ENCODE data around the gene MPHOSPH6.
A peak's percentile ranks its signal among the peaks of the same experiment; 100 is the strongest.
"Not testable (repeated sequence)": the region's sequence is repeated elsewhere in the genome, so short reads cannot be mapped to it uniquely, and the experiment has no call there.

The MPHOSPH6 gene, protein sequence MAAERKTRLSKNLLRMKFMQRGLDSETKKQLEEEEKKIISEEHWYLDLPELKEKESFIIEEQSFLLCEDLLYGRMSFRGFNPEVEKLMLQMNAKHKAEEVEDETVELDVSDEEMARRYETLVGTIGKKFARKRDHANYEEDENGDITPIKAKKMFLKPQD

DNA sequence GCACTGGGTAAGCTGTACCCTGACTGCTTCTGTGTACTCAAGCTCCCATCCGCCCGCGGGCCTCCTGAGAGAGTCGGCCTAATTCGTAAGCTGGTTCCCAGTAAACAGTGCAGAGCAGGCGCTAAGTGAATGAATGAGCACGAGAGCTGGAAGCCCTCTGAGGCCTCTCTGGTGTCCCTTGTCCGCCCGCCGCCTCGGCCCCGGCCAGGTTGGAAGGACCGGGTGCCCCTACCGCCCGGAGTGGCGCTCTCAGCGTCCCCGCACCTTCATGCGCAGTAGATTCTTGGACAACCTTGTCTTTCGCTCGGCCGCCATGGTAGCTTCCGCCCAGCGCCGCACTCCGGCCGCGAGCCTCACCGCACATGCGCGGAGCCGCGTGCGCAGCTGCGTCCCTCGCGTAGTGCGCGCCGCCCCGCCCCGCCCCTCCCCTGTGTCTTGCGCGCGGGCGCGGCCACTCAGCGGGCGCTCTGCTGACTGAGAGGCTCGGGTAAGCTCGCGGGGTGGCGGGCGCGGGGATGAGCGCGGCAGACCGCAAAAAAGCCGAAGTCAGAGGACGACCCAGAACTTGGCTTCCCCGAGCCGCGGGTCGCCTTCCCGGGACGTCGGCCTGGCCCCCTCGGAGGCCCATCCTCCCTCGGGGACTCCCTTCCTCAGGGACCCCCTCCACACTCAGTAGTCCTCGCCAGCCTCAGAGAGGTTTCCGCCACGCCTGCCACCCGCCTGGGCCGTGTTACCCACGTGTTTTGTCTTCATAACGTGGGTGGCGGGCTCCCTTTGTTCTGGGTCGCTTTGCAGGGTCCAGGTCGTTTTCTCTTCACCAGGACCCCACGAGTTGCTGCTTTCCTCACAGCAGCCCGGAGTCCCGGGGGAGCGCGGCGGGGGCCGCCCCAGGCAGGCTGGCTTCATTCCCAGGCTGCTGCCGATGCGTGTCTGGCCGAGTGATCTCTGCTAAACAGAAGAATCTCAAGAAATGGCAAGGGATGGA lies at the start of gene MPHOSPH6:
Gene MPHOSPH6, minus strand, starts transcription at position 364 of the 985 bp plus-strand sequence. Its CDS starts 49 bp downstream, at position 315.
- peak; percentile 76 to 79 for DNase-seq (ENCODE audit: low read depth in 2 of 2)

DNA sequence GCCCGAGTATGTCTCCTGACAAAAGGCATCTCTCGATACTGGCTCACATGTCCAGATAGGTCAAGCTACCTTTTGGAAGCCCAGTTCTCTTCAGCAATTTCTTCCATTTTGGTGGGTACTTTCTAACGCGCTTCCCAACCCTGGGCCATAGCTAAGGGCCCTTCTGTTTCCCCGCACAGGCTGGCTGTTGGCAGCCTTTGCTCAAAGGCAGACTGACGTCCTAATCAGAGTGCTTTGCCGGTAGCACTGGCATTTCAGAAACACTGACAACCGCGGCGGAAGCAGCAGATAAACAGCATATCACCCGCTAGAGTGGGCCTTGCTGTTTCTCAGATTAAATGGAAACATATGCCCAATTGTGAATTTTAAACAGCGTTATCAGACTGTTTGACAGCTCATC lies 49.3 kb upstream of the MPHOSPH6 start:
- no peak for DNase-seq (ENCODE audit: low read depth in 2 of 2)

DNA sequence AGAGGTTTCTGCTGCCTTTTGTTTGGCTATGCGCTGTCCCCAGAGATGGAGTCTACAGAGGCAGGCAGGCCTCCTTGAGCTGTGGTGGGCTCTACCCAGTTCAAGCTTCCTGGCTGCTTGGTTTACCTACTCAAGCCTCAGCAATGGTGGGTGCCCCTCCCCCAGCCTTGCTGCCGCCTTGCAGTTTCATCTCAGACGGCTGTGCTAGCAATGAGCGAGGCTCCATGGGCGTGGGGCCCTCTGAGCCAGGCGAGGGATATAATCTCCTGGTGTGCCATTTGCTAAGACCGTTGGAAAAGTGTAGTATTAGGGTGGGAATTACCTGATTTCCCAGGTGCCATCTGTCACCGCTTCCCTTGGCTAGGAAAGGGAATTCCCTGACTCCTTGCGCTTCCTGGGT lies 39.3 kb upstream of the MPHOSPH6 start:
- DNase-seq (ENCODE audit: low read depth in 2 of 2): not testable (repeated sequence)

DNA sequence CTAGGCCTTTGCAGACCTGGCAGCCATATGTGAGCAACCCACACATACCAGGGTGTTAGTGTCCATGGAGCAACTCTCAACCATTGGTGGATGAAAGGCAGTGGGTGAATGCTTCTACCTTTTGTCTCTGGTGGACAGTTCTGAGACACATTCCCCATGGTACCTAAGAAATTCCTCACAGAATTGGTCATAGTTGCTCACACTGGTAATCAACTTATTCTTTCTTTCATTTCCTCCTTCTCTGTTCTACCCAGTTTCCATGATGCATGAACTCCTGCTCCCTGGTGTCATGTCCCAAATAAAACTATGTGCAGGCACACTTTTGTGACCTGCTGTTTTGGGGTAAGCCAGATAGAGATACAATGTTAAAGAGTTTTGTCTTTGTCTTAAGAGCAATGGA lies 33.2 kb upstream of the MPHOSPH6 start:
- no peak for DNase-seq (ENCODE audit: low read depth in 2 of 2)

DNA sequence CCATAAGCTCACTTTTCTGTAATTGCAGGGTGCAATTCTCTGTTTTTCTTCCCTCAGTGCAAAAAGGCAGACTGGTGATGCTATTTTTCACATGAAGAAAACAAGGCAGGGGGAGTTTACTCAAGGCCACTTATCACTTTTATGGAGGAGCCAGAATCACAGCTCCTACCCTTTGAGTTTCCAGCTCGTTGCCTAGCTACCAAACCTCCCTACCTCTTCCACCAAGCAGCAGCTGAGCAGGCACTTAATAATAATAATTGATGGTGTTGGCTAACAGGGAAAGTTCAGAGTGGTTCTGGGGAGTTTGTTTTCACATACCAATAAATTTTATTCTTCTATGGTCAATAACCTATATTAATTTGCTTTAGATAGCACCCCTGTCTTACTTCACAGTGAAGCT lies 31.9 kb upstream of the MPHOSPH6 start:
- no peak for DNase-seq (ENCODE audit: low read depth in 2 of 2)

DNA sequence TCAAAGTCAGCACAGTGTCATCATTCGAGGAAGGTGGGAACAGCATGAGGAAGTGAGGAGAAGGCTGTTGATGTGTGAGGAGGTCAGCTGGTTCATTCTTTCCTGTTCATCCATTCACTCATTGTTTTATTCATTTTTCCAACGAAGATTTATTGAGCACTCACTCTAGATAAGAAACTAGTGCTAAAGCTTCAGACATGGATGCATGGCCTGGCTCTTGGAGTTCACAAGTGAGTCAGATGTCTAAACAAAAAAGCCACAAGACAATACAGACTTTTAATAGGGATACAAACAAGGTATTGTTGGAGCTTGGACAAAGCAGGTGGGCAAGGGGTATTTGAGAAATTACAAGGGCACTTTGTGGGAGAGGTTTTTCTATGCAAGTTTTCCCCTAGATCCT lies 31.3 kb upstream of the MPHOSPH6 start:
- no peak for DNase-seq (ENCODE audit: low read depth in 2 of 2)

DNA sequence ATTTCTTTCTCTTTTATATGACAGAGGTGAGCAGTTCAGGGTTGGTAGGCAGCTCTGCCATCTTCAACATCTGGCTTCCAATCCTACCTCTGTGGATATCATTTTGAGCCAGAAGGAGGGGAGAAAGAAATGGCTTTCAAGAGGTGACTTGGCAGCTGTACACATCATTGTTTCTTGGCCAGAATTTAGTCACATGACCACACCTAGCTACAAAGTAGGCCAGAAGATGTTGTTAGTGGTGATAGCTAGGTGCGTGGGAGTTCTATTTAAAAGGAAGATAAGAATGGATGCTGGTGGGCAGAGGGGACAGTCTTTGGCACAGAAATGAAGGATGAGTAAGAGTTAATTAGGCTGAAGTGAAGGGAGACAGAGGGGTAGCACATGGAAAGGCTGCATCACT lies 29.2 kb upstream of the MPHOSPH6 start:
- DNase-seq (ENCODE audit: low read depth in 2 of 2): no peak

DNA sequence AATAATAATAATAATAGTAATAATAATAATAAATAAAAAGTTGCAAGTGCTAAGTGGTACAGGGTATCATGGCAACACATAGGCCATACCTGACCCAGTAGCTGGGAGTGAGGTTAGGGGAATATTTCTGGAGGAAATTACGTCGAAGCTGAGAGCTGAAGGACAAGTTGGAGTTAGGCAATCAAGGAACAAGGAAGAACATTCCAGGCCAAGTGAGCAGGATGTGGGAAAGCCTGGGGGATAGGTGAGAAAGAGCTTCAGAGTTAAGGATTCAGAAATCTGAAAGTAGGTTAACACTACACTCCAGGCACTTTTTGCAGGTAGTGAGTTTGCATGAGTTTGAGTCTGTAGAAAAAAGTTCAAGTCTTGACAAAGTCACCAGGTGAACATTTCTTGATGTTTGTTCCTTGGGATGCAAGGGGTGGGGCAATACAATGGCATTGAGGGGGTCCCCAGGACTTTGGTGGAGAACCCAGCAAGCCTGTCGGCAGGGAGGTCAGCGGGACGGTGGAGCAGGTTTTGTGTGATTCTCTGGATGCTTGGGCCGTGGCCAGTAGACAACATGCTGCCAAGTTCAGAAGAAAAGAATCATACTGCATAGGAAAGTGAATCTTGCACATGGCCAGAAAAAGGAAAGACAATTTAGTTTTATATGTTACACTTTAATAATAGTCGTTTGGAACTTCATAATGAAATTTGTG lies 27.7 kb upstream of the MPHOSPH6 start:
- no peak for DNase-seq (ENCODE audit: low read depth in 2 of 2)

DNA sequence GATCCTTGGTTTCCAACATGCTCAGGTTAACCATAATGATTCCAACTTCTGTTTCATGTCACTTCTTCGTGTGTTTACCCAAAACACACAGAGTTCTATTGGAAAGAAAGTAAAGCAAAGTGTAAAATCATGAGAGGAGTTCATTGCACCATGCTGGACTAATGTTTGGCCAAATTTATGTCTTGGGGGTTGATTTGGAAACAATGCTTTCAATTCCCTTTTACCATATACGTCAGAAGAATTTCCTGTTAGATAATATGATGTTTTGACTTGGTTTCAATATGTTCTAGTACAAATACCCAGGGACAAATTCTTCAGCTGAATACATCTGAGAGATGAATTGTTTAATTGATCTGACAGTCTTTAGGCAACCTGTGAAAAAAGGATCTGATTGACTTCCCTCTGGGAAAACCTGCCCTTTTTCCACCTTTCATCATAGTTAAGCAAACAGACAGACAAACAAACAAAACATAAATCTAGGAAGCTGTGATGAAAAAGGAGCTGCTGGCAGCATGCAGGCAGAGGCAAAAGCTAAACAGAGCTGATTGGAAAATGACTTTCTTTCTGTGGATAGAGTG lies 26.0 kb upstream of the MPHOSPH6 start:
- no peak for DNase-seq (ENCODE audit: low read depth in 2 of 2)

DNA sequence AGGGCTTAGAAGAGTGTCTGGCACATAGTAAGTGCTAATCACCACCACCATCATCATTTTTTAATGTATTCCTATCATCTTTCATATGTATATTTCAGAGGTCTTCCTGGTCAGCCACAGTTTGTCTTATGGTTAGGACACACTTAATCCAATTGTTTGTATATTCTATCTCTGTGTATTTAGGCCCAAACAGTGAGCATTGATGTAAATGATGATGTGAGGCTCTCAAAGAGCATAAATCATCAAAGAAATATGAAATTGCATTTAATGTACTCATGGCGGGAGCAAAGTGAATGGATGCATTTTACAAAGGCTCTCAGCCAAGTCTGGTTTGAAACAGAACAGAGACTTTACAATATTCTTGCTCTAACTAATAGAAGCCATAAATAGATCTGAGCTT lies 24.1 kb upstream of the MPHOSPH6 start:
- DNase-seq (ENCODE audit: low read depth in 2 of 2): no peak

DNA sequence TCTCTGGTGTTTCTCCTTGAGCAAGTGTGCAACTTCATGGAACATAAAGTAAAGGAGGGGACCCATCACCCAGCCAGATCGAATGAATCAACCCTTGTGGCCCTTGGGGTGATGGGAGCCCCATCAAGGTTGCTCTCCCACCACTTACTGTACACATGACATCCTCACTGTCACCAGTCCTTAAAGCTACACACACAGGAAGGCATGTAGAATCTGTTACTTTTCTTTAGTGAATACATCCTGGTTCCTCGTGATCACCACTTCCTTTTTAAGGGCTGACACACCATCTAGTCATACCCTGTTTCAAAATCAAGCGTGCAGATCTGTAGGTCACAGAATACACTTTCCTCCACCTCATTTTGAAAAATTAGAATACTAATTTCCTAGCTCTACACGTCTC lies 22.6 kb upstream of the MPHOSPH6 start:
- DNase-seq (ENCODE audit: low read depth in 2 of 2): no peak

DNA sequence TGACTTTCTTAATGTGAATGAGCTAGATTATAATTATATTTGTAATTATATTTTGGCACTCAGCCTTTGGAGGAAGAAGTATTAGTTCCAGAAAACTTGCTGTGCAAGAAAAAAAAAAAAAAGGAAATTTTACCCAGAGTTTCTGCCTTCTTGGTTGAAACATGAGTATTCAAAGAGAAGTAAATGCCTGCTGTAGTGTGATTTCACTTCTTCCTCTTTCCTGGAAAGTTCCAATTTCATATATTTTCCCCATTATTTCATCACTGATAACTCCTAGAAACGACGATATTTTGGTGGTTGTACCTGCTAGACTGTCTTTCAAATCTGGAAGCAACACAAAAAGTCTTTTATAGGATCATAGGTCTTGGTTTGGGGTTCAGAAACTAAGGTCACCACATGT lies 20.4 kb upstream of the MPHOSPH6 start:
- no peak for DNase-seq (ENCODE audit: low read depth in 2 of 2)

DNA sequence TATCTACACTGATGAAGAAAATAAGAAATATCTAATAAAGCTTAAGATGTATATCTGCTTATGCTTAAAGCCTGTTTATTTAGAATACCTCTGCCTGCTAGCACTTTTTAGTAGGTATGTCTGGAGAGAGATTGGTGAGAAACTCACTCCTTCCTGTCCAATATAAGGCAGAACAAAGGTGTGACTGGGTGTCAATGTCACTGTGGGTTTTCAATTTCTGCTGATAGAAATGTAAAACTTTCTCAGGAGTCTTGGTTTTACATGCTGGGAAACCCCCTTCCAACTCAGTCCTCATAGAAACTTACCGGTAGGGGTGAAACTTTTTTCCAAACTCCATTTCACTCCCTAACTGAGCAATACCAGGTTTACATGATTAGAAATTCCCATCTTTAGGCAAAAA lies 17.8 kb upstream of the MPHOSPH6 start:
- no peak for DNase-seq (ENCODE audit: low read depth in 2 of 2)

DNA sequence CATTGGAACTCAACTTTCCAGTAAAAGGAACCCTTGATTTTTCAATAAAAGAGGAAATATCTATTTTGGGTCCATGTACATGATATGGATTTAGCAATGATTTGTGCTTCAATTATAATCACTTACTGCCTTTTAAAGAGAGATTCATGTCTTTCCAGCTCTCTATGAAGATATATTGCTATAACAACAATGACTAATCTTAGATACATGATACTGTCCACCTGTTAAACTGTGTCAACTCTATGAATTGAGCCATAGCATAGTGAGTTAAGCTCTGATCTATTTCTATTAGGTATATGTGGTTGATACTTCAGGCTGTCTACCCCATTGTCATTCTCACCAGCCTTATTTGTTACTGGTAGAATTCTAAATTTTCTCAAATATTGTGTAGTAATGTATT lies 15.0 kb upstream of the MPHOSPH6 start:
- no peak for DNase-seq (ENCODE audit: low read depth in 2 of 2)

DNA sequence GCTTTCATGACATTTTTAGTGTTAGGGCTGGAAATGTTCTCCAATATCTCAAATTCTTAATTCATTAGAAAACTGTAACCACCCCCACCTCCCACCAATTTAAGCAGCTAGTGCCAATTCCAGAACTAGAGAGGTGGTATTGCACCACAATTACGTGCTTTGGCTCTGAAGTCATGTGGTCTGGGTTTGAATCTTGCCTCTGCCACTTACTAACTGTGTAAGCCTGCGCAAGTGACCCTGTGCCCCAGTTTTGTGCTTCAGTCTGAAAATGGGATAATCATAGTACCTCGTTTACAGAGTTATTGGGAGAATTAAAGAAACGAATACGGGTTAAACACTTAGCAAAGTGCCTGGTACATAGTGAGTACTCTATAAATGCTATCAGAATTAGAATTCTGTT lies 14.2 kb upstream of the MPHOSPH6 start:
- no peak for DNase-seq (ENCODE audit: low read depth in 2 of 2)

DNA sequence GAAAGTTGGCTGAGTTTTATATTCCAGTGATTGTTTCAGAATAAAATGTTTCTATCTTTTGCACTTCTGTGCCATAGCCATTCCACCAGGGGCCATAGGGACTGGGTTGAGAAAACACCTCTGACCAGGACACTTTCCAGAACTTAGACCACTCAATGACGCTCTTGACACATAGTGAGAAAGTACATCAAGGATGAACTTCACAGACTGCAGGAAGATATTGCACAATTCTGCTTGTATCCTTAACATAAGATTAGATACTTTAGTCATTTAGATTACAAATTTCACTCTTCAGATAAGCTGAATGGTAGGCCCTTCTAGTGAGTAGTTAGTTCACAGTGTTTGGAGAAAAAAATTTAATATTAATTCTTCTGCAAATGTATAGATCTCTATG lies 13.0 kb upstream of the MPHOSPH6 start:
- no peak for DNase-seq (ENCODE audit: low read depth in 2 of 2)

DNA sequence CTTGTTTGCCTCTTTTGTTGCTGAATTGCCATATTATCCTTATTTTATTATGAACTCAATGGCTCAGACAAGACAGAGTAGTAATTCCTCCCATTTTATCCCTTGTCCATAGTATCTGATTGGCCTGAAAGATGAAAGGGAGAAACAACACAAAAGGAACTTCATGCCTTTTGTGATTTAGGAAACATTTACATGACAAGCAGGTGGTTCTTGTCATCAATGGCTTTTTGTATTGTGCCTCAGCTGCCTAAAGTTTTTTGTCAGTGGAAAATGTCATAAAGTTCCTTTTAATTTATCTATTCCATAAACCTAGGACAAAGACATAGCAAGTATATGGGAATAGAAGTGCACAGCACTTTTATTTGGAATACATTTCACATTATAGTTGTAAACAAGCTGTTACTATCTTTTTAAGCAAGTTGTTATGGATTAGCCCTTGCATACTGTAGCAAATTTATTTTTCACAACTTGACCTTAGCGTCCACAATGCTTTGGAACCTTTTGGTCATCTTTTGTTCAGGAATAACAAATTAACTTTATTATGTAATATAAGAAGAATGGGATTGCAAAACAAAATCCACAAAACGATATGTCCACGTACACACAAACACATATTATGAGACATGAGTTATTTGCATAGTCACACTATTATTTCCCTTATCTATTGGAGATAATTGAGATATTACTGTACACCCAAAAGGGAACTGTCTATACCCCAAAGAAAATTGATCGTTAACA lies 12.4 kb upstream of the MPHOSPH6 start:
- no peak for DNase-seq (ENCODE audit: low read depth in 2 of 2)

DNA sequence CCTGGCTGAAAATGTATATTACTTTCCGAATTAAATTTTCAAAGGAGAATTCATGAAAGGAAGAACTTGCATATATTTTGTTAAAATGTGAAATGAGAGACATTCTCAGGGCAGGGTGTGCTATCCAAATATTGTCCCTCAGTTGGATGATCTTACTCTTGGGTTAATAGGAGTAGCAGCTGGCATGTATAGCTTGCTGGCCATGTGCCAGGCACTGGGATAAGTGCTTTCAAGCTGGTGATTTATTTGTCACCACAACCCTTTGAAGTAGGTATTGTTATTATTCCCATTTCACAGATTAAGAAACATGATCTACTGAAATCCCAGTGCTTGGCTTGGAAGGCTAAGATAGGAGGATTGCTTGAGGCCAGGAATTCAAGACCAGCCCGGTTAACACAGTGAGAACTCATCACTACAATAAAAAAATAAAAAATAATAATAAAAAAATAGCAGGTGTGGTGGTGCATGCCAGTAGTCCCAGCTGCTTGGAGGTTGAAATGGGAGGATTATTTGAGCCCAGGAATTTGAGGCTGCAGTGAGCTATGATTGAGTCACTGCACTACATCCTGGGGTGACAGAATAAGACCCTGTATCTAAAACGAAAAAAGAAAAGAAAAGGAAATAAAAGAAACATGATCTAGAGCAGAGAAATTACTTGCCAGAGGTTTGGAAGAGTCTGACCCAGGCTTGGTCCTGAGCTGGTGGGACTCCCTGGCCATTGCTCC lies 11.6 kb upstream of the MPHOSPH6 start:
- DNase-seq (ENCODE audit: low read depth in 2 of 2): no peak

DNA sequence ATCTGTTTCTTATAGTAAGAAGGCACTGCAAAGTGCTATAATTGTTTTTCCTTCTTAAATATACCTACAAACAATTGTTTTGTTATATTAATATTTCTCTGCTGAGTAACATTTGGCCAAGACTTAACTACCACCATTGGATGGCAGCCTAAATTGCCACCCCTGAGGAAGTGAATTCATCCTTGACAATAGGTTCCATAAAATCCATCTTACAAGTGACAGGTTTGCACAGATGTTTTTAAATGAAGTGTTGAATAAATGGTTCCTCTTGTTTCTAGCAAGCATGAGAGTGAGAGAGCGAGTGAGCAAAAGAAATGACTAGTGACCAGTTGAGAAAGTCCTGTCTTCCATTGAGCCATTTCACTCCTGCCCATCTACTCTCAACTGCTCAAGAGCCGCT lies 8.3 kb upstream of the MPHOSPH6 start:
- no peak for DNase-seq (ENCODE audit: low read depth in 2 of 2)

DNA sequence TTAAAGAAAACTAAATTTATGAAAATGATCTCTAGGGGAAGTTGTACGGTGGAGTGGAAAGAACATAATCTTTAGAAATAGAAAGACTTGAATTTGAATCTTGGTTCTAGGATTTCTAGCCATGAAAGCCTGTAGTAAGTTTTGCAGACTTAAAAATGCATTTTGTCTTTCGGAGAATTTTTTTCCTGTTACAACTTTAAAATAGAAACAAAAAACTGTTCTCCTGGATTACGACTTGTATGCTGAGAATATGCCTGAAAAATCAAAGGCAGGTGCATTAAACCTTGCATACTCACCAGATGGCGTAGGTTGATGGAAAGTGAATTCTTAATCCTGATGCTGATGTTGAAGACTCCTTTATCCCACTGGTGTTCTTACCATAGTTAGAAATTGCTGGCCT lies 7.5 kb upstream of the MPHOSPH6 start:
- DNase-seq (ENCODE audit: low read depth in 2 of 2): no peak

DNA sequence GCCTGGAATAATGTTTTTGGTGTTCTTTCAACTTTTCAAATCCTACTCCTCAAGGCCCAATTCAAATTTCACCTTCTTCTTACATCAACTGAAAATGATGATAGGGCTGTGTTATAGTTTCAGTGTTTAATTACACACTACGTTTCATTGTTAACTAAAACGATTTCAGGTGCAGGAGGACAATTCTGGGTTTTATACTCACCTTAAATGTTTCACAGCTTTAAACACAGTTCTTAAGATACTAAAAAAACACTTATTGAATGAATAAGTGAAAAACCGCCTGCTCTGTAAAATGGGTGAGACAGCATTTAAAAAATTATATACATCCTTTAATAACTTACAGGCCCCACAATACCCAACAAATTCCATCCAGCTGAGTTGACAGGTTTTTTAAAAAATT lies 6.2 kb upstream of the MPHOSPH6 start:
- no peak for DNase-seq (ENCODE audit: low read depth in 2 of 2)

Data from stimulated activated CD4-positive, alpha-beta T cell treated with anti-CD3 and anti-CD28 coated beads, Interleukin-1b, Interleukin-23, amount 100 ng/mL, for 1 hour (primary cell).